Hepatocyte (in vitro differentiated cells): Measurements from ENCODE around the gene CCL16. TPM values are rescaled to one million over a fixed set of nuclear protein-coding genes. Genes with fewer than 3 reads are reported as not detected.

Experiments
- DNase-seq: peaks from one replicate; pipeline ENCODE4 v3.0.0-alpha.2; 2016; ENCODE audit warnings: low spot score
- H2AFZ ChIP-seq: fragments of 200-600 bp; sonication (generic); 2 replicates; pipeline ENCODE4 v1.6.0; 2016; ENCODE audit warnings: antibody characterized with exemption, mild to moderate bottlenecking
- H3K27ac ChIP-seq: fragments of 200-600 bp; sonication (generic); 2 replicates; pipeline ENCODE4 v1.5.1; 2016; ENCODE audit warnings: mild to moderate bottlenecking
- H3K27me3 ChIP-seq: fragments of 200-600 bp; sonication (generic); 2 replicates; pipeline ENCODE4 v1.6.1; 2016
- H3K36me3 ChIP-seq: fragments of 200-600 bp; sonication (generic); replicated peaks from 2 replicates; pipeline ENCODE4 v1.5.1; 2016; ENCODE audit warnings: low read depth; ENCODE audit not compliant: insufficient read depth
- H3K4me1 ChIP-seq: fragments of 200-600 bp; sonication (generic); 2 replicates; pipeline ENCODE4 v1.5.1; 2016; ENCODE audit warnings: mild to moderate bottlenecking, moderate library complexity; ENCODE audit not compliant: insufficient read depth
- H3K4me2 ChIP-seq: fragments of 200-600 bp; sonication (generic); 2 replicates; pipeline ENCODE4 v1.6.0; 2016
- H3K4me3 ChIP-seq: fragments of 200-600 bp; sonication (generic); 2 replicates; pipeline ENCODE4 v1.5.1; 2016; ENCODE audit warnings: mild to moderate bottlenecking
- H3K79me2 ChIP-seq: fragments of 200-600 bp; sonication (generic); 2 replicates; pipeline ENCODE4 v1.6.0; 2017; ENCODE audit warnings: mild to moderate bottlenecking
- H3K9me2 ChIP-seq: fragments of 200-600 bp; sonication (generic); replicated peaks from 2 replicates; pipeline ENCODE4 v1.6.0; 2017; ENCODE audit warnings: mild to moderate bottlenecking; ENCODE audit not compliant: insufficient read depth
- H3K9me3 ChIP-seq: fragments of 200-600 bp; sonication (generic); 2 replicates; pipeline ENCODE4 v1.5.1; 2016; ENCODE audit warnings: low read depth, mild to moderate bottlenecking
- H4K20me1 ChIP-seq: fragments of 200-600 bp; sonication (generic); 2 replicates; pipeline ENCODE4 v1.6.0; 2016; ENCODE audit warnings: mild to moderate bottlenecking; ENCODE audit not compliant: insufficient read depth, poor library complexity, severe bottlenecking
- CTCF ChIP-seq: fragments of 200-600 bp; sonication (generic); IDR thresholded peaks from 2 replicates; pipeline ENCODE4 v1.5.1; 2016; ENCODE audit warnings: antibody characterized with exemption, mild to moderate bottlenecking; ENCODE audit not compliant: poor library complexity
- EZH2 ChIP-seq: fragments of 200-600 bp; sonication (generic); IDR thresholded peaks from 2 replicates; pipeline ENCODE4 v1.6.1; 2016; ENCODE audit warnings: antibody characterized with exemption, mild to moderate bottlenecking, borderline replicate concordance
- EZH2phosphoT487 ChIP-seq: fragments of 200-600 bp; sonication (generic); IDR thresholded peaks from one replicate; pipeline ENCODE4 v1.6.1; 2018; ENCODE audit warnings: antibody characterized with exemption, mild to moderate bottlenecking, low read depth, moderate library complexity; ENCODE audit not compliant: unreplicated experiment, severe bottlenecking
- WGBS: methylation state at CpG from one replicate; pipeline ENCODE4 v1.1.6; 2016; ENCODE audit warnings: low lambda C conversion rate; ENCODE audit errors: missing lambda C conversion rate; 5-methylcytosine and 5-hydroxymethylcytosine counted together
- polyA plus RNA-seq: library from polyadenylated mRNA; unstranded; fragments of >200 nt; fragmentation: Nextera tagmentation; extraction: Ambion mirVana; gene quantifications from 2 replicates; pipeline ENCODE4 v1.2.1, GENCODE V29; 2016
- total RNA-seq: library from RNA; depleted of rRNA; stranded (reverse); fragments of >200 nt; gene quantifications from 2 replicates; pipeline ENCODE4 v1.2.3, GENCODE V29; 2014

Gene CCL16
- total and polyA plus RNA-seq, 2 experiments from 2014 or later = not detected

- WGBS = 70% methylated on average over 6 of the region's 6 CpGs
- Histone ChIP-seq H3K27ac (peak overlapping the region; percentile 95), H3K4me2 (peak overlapping the region; percentile 69), H3K9me2 (no peaks in the 10 kb centered on the region), H3K9me3 (no peaks in the 10 kb centered on the region), H2AFZ (no peak overlapping the region), H3K79me2 (peaks cover 8% of the 10 kb centered on the region), H3K4me3 (no peak overlapping the region), H3K4me1 (peaks cover 10% of the 10 kb centered on the region), H4K20me1 (no peaks in the 10 kb centered on the region), H3K27me3 (no peaks in the 10 kb centered on the region), H3K36me3 (no peaks in the 10 kb centered on the region)
- TF ChIP-seq EZH2 (no peak), EZH2phosphoT487 (no peak), CTCF (no peak)
- DNase-seq = peak; percentile 92
These were observed 20.7 kb upstream of the CCL16 start for GRCh38 chr17:36001862-36002603.

- peak; percentile 56 for DNase-seq
These were observed 19.9 kb upstream of the CCL16 start, which contains the start of gene CCL15 for GRCh38 chr17:36001110-36001771. CCL15 (minus strand) TSS chr17:36001553; CDS start chr17:36001492, 61 bp downstream.

GRCh38 chr17:36000732-36001109, 19.4 kb upstream of the CCL16 start:
- H3K27ac ChIP-seq = peak overlapping the region; percentile 95
- no peaks in the 10 kb centered on the region for H3K27me3 ChIP-seq
- 63% methylated on average over 6 of the region's 6 CpGs for WGBS
- H3K9me3 ChIP-seq = no peaks in the 10 kb centered on the region
- TF ChIP-seq CTCF (no peak), EZH2 (no peak), EZH2phosphoT487 (no peak)
- no peaks in the 10 kb centered on the region for H4K20me1 ChIP-seq
- peak; percentile 49 for DNase-seq
- no peak overlapping the region for H2AFZ ChIP-seq
- H3K9me2 ChIP-seq = no peaks in the 10 kb centered on the region
- H3K36me3 ChIP-seq = no peaks in the 10 kb centered on the region
- H3K79me2 ChIP-seq = peaks cover 8% of the 10 kb centered on the region
- H3K4me1 ChIP-seq = peaks cover 10% of the 10 kb centered on the region
- no peak overlapping the region for H3K4me3 ChIP-seq
- H3K4me2 ChIP-seq = peak overlapping the region; percentile 69

More at GRCh38 chr17:36001110-36001771, 19.9 kb upstream of the CCL16 start, which contains the start of gene CCL15:
- Histone ChIP-seq H3K27ac (peak within 1 kb of the TSS; percentile 95), H3K36me3 (no peaks in the 10 kb centered on the region), H3K4me2 (peak within 1 kb of the TSS; percentile 69), H3K27me3 (no peaks in the 10 kb centered on the region), H3K9me3 (no peaks in the 10 kb centered on the region), H3K9me2 (no peaks in the 10 kb centered on the region), H3K4me3 (no peak within 1 kb of the TSS), H4K20me1 (no peaks in the 10 kb centered on the region), H3K4me1 (peaks cover 10% of the 10 kb centered on the region), H2AFZ (no peak within 1 kb of the TSS), H3K79me2 (peaks cover 8% of the 10 kb centered on the region)
- TF ChIP-seq CTCF (no peak), EZH2phosphoT487 (no peak), EZH2 (no peak)
- 58% methylated on average over 6 of the region's 6 CpGs for WGBS
